Adrenal gland (tissue), 12 donors: ENCODE measurements around the gene ISL1. TPM values are rescaled to one million over a fixed set of nuclear protein-coding genes. Genes with fewer than 3 reads are reported as not detected.

Experiments
- DNase-seq, 7 donors: peaks; one replicate each; pipeline ENCODE4 v3.0.0-alpha.2; 2019 to 2020
- H3K27ac ChIP-seq, 5 donors: fragments of 200-600 bp; sonication (generic) in 4 of 5; 1 replicate in 3 of 5; 2 replicates in 2 of 5; pipeline versions ENCODE4 v1.5.1 to v1.8.0; 2016 to 2020; ENCODE audit warnings: mild to moderate bottlenecking in 1 of 5
- H3K27me3 ChIP-seq: fragments of 200-600 bp; 2 replicates; pipeline ENCODE4 v1.8.0; 2021
- H3K36me3 ChIP-seq, 2 donors: fragments of 200-600 bp; replicated peaks in 1 of 2; 1 replicate in 1 of 2; 2 replicates in 1 of 2; pipeline versions ENCODE4 v1.5.1 to v1.8.0; 2018 to 2022
- H3K4me1 ChIP-seq, 2 donors: fragments of 200-600 bp; replicated peaks in 1 of 2; 1 replicate in 1 of 2; 2 replicates in 1 of 2; pipeline versions ENCODE4 v1.5.1 to v1.8.0; 2018 to 2021
- H3K4me3 ChIP-seq, 4 donors: fragments of 200-600 bp; sonication (generic) in 3 of 4; one replicate each; pipeline ENCODE4 v1.5.1; 2016 to 2018
- H3K9me3 ChIP-seq, 3 donors: fragments of 200-600 bp; sonication (generic) in 1 of 3; replicated peaks in 1 of 3; 1 replicate in 2 of 3; 2 replicates in 1 of 3; pipeline versions ENCODE4 v1.5.1 to v1.8.0; 2016 to 2021
- CTCF ChIP-seq, 6 experiments: fragments of 450-650 bp in 4 of 6; fragments of 200-600 bp in 2 of 6; sonication (generic) in 1 of 6; IDR thresholded peaks; 1 replicate in 5 of 6; 2 replicates in 1 of 6; pipeline versions ENCODE4 v1.5.1 to v1.8.0; 2016 to 2021; ENCODE audit warnings: antibody characterized with exemption in 6 of 6, mild to moderate bottlenecking in 2 of 6, moderate library complexity in 1 of 6
- POLR2A ChIP-seq, 2 donors: fragments of 450-650 bp; IDR thresholded peaks; one replicate each; pipeline ENCODE4 v1.6.1; 2017; ENCODE audit warnings: antibody characterized with exemption in 2 of 2, mild to moderate bottlenecking in 2 of 2, moderate library complexity in 1 of 2
- WGBS, 4 donors: extraction: QIAGEN DNeasy Blood & Tissue Kit in 2 of 4; methylation state at CpG; one replicate each; pipeline versions ENCODE4 v1.1.5 to v1.1.7; 2013 to 2017; 5-methylcytosine and 5-hydroxymethylcytosine counted together
- intact Hi-C, 2 donors: fragments of 100-400 bp; cut with DNase I; formaldehyde crosslinking; loops; one replicate each; pipeline versions ENCODE4 v1.14.1 to v1.15.0; 2022 to 2023
- polyA plus RNA-seq, 3 donors: library from polyadenylated mRNA; stranded (reverse); fragments of 200-250 nt in 2 of 3; fragments of 350-450 nt in 1 of 3; fragmentation: Illumina TruSeq in 1 of 3; extraction: RNeasy Lipid Tissue Mini Kit (QIAGEN cat#74804) in 1 of 3; gene quantifications; one replicate each; pipeline ENCODE4 v1.2.3, GENCODE V29; 2013 to 2014
- total RNA-seq, 9 donors: library from RNA; depleted of rRNA in 4 of 9; stranded (reverse); fragments of >200 nt in 4 of 9; fragments of 120-200 nt in 1 of 9; fragmentation: NEBNext Ultra II Directional in 1 of 9; extraction: Animal tissue kit (Norgen Biotek cat#: 25700) in 1 of 9; gene quantifications; one replicate each; pipeline versions ENCODE4 v1.1.0 to v1.2.4, GENCODE V29; 2013 to 2023
- donor health status: healthy with polysubstance abuse.
- donor health status: Bipolar disorder and iron deficiency.
- donor health status: DM: yes; HTN: yes; CAD: no.
- donor health status: DM: no; HTN: no; CAD: no.
- donor health status: DM: no; HTN: no; CAD: no.
- donor health status: DM: yes; HTN: yes; CAD: no.

The ISL1 gene
- total and polyA plus RNA-seq, 12 donors: 0.13 to 10.0 (median 0.69) TPM; not detected in 4

GRCh38 chr5:51404255-51404654 lies 21.0 kb downstream of the ISL1 start:
- Histone ChIP-seq H3K4me3 (no peak overlapping the region), H3K9me3 (no peaks in the 10 kb centered on the region), H3K27ac (no peak overlapping the region), H3K27me3 (peaks cover 5% of the 10 kb centered on the region), H3K36me3 (no peaks in the 10 kb centered on the region), H3K4me1 (no peaks in the 10 kb centered on the region)
- WGBS, 4 donors: 74 to 95% (median 92%) methylated on average over 1 of the region's 1 CpG
- no peak for DNase-seq
- TF ChIP-seq CTCF (IDR thresholded peaks at IDR 0.05) (no peak), POLR2A (IDR thresholded peaks at IDR 0.05) (no peak)
- intact Hi-C loops: no loop called here

- H3K36me3 ChIP-seq: no peaks in the 10 kb centered on the region
- no peaks in the 10 kb centered on the region for H3K9me3 ChIP-seq
- H3K27ac ChIP-seq: no peak overlapping the region
- no peak for DNase-seq
- H3K4me3 ChIP-seq: no peak overlapping the region
- no peaks in the 10 kb centered on the region for H3K4me1 ChIP-seq
- intact Hi-C loops: no loop called here
- WGBS, 4 donors: 44 to 56% (median 47%) methylated on average over 7 of the region's 7 CpGs
- no peaks in the 10 kb centered on the region for H3K27me3 ChIP-seq
- TF ChIP-seq CTCF (IDR thresholded peaks at IDR 0.05): no peak
- TF ChIP-seq POLR2A (IDR thresholded peaks at IDR 0.05): no peak
Observed at GRCh38 chr5:51411921-51412325, 28.7 kb downstream of the ISL1 start.

GRCh38 chr5:51414516-51414915 lies 31.3 kb downstream of the ISL1 start:
- 68 to 79% (median 75%) methylated on average over 2 of the region's 2 CpGs for WGBS, 4 donors
- intact Hi-C loops: no loop called here
- Histone ChIP-seq H3K36me3 (no peaks in the 10 kb centered on the region), H3K4me3 (no peak overlapping the region), H3K9me3 (no peaks in the 10 kb centered on the region), H3K4me1 (no peaks in the 10 kb centered on the region), H3K27ac (no peak overlapping the region), H3K27me3 (no peaks in the 10 kb centered on the region)
- no peak for TF ChIP-seq CTCF (IDR thresholded peaks at IDR 0.05)
- no peak for TF ChIP-seq POLR2A (IDR thresholded peaks at IDR 0.05)
- DNase-seq: no peak

DNA sequence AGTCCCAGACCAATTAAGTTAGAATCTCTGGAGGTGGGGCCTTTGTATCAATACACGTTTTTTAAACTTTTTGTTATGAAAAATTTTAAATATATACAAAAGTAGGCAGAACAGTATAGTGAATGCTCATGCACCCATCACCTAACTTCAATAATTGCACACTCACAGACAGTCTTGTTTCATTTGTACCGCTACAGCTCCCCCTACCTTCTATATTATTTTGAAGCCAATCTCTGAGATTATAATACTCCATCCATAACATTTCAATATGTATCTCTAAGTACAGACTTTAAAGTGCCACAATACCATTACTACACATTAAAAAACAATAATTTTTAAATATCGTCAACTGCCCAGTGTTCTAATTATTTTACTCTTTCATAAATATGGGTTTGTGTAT lies 32.9 kb downstream of the ISL1 start:
- TF ChIP-seq POLR2A (IDR thresholded peaks at IDR 0.05) (no peak), CTCF (IDR thresholded peaks at IDR 0.05) (no peak)

More for the DNA sequence above, 32.9 kb downstream of the ISL1 start:
- Histone ChIP-seq H3K27ac (no peak overlapping the region), H3K4me3 (no peak overlapping the region), H3K36me3 (no peaks in the 10 kb centered on the region), H3K4me1 (no peaks in the 10 kb centered on the region), H3K27me3 (no peaks in the 10 kb centered on the region), H3K9me3 (no peaks in the 10 kb centered on the region)
- intact Hi-C loops: no loop called here
- DNase-seq: no peak
- WGBS, 4 donors: 66 to 79% (median 73%) methylated on average over 3 of the region's 3 CpGs
